22Rv1 (cell line): ENCODE data around the gene RPA1.
"Not testable (repeated sequence)": the region's sequence is repeated elsewhere in the genome, so short reads cannot be mapped to it uniquely, and the experiment has no call there.

Experiments
- H3K27ac ChIP-seq: fragments of 450-650 bp; 2 replicates; pipeline ENCODE4 v1.5.1; 2017
- CTCF ChIP-seq: fragments of 450-650 bp; IDR thresholded peaks from 2 replicates; pipeline ENCODE4 v1.5.1; 2017; ENCODE audit warnings: mild to moderate bottlenecking
- ZFX ChIP-seq: fragments of 450-650 bp; IDR thresholded peaks from 2 replicates; pipeline ENCODE4 v1.6.1; 2017; ENCODE audit warnings: antibody characterized with exemption, borderline replicate concordance

Gene RPA1

DNA sequence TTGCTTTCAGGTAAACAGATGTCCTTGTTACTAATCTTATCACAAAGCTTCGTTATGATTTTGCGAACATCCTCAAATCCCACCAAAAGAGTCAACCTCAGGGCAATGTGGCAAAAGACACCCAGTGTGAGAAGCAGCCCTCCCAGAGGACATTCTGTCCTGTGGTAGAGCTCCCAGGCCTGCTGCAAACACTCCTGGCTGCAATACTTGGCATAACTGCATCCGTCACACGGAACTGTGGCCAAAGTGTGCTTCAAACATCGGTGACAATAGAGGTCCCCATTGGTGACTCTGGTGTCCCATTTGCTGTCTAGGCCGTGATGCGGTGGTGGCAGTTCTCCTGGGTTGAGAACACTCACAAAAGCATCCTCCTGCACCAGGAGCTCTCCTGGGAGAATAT is 29.6 kb upstream of the RPA1 start:
- no peak for TF ChIP-seq ZFX
- no peak for TF ChIP-seq CTCF
- H3K27ac ChIP-seq, result no peak overlapping the region

GRCh38 chr17:1800712-1801111 is 29.1 kb upstream of the RPA1 start:
- no peak overlapping the region for H3K27ac ChIP-seq
- TF ChIP-seq CTCF (no peak), ZFX (no peak)

DNA sequence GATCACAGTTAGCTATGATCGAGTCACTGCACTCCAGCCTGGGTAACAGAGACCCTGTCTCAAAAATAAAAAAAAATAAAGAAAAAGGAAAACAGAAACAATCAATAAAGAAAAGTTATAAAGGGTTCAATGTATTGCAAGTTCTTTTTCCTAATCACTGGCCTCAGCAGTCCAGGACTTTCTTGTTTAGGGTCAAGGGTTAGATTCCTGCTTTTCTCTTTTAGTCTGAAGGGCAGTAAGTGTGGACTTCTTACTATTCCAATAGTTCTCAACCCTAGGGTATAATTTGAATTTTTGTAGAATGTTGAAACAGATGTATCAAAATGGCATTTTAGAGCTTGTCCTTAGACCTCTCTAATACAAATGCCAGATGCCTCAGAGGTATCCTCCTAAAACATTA is 27.4 kb upstream of the RPA1 start:
- TF ChIP-seq ZFX (no peak), CTCF (no peak)
- no peak overlapping the region for H3K27ac ChIP-seq

DNA sequence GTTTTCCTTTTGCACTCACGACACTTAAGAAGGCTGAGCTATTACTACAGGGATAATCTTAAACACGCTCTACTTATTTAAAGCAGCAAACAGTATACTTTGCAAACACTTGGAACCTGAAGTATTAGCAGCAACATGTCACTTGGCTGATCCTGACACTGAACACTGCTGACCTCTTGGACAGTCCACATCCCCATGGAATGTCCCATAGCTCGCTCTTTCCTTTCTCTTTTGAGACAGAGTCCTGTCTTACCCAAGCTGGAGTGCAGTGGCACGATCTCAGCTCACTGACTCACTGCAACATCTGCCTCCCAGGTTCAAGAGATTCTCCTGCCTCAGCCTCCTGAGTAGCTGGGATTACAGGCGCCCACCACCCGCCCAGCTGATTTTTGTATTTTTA is 26.5 kb upstream of the RPA1 start:
- H3K27ac ChIP-seq, result no peak overlapping the region
- TF ChIP-seq CTCF (no peak), ZFX (no peak)

- no peak overlapping the region for H3K27ac ChIP-seq
- TF ChIP-seq CTCF (no peak), ZFX (no peak)
Measured at GRCh38 chr17:1807890-1808289, 21.9 kb upstream of the RPA1 start.

GRCh38 chr17:1808644-1809043 is 21.2 kb upstream of the RPA1 start:
- no peak overlapping the region for H3K27ac ChIP-seq
- TF ChIP-seq ZFX, result no peak
- no peak for TF ChIP-seq CTCF

- H3K27ac ChIP-seq, result not testable (repeated sequence)
Measured at GRCh38 chr17:1809815-1810214, 20.0 kb upstream of the RPA1 start.

- H3K27ac ChIP-seq, result no peak overlapping the region
- no peak for TF ChIP-seq ZFX
- TF ChIP-seq CTCF, result no peak
Measured at GRCh38 chr17:1810450-1811103, 19.2 kb upstream of the RPA1 start.
